Stimulated activated CD8-positive, alpha-beta memory T cell treated with anti-CD3 and anti-CD28 coated beads, Interleukin-4, amount 100 ng/mL, for 4 hours (primary cell): ENCODE data around the gene ALOX15B.
"Not testable (repeated sequence)": the region's sequence is repeated elsewhere in the genome, so short reads cannot be mapped to it uniquely, and the experiment has no call there.

Source experiments
- DNase-seq, 2 donors: peaks; one replicate each; pipeline ENCODE4 v3.0.0-alpha.2; 2020; ENCODE audit warnings: low read depth in 2 of 2, low spot score in 1 of 2

ALOX15B gene

DNA sequence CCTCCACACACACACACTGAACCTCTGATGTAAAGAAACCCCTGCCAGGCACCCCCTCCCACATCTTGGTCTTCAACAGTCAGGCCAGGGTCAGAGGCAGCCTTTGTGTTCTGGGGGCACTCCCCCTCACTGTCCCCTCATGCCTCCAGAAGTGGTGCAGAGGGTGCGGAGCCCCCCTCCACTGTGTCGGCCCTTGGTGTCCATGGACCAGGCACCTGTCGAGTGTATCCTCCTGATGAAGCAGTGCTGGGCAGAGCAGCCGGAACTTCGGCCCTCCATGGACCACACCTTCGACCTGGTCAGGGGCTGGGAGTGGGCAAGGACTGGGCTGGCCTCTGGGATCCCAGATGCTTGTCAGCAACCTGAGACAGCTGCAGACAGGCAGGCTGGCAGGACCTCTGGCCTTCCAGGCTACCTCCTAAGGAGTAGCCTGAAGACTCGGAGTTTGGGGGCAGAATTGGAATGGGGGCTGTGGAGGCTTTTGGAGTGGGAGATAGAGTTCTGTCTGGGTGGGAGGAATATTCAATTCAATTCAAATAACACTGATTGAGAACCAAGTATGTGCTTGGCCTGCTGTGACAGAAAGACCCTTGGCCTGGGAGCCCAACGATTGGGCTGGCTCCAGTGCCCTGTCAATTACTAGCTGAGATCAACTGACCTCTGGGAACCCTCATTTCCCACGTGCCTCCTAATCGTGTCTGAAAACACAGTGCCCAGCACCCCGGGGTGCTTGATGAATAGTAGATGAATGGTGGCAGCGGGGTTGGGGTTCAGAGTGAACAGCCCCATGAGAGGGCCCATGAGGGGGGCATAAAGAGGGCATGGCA lies 24.9 kb upstream of the ALOX15B start:
- DNase-seq: no peak

DNA sequence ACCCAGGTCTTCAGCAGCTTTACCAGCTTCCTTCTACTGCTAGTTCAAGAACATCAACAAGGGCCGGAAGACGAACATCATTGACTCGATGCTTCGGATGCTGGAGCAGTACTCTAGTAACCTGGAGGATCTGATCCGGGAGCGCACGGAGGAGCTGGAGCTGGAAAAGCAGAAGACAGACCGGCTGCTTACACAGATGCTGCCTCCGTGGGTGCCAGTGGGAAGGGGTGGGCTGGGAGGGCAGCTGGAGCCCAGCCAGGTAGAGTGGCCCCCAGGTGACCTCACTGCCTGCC lies 24.4 kb upstream of the ALOX15B start:
- DNase-seq: no peak

DNA sequence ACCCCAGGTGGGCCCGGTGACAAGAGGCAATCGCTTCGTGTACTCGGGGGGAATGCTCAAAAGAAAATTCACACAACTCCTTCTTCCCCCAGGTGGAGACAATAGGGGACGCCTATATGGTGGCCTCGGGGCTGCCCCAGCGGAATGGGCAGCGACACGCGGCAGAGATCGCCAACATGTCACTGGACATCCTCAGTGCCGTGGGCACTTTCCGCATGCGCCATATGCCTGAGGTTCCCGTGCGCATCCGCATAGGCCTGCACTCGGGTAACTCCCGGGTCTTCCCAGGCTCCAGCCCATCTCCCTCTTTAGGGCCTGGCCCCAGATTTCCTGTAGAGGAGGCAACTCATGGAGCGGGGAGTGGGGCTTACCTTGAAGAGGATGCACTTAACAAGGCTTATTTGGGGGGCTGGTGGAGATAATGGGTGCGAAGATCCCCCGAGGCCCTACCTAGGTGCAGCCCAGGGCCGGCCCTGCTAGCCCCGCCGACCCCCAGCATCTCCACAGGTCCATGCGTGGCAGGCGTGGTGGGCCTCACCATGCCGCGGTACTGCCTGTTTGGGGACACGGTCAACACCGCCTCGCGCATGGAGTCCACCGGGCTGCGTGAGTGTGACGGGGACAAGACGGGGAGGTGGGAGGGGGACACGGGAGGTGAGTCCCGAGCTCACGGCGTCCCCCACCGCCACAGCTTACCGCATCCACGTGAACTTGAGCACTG lies 23.5 kb upstream of the ALOX15B start:
- no peak for DNase-seq

DNA sequence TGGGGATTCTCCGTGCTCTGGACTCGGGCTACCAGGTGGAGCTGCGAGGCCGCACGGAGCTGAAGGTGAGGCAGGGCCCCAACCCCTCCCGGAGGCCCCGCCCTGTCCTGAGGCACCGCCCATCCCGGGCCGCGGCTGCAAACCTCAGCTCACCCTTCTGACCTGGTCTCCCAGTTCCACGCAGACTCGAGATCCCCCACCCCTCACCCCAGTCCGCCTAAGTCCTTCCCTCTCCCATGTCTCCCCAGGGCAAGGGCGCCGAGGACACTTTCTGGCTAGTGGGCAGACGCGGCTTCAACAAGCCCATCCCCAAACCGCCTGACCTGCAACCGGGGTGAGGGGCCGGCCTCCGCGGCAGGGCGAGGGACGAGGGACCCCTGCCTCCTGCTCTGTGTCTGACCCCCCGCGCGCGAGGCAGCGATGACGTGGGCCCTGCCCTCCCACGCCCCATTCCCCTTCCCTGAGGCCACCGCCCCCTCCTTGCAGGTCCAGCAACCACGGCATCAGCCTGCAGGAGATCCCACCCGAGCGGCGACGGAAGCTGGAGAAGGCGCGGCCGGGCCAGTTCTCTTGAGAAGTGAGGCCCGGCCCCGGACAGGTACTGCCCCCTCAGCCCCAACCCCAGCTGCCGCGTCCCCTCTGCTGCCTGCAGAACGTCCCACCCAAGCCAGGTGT lies 22.8 kb upstream of the ALOX15B start:
- no peak for DNase-seq

DNA sequence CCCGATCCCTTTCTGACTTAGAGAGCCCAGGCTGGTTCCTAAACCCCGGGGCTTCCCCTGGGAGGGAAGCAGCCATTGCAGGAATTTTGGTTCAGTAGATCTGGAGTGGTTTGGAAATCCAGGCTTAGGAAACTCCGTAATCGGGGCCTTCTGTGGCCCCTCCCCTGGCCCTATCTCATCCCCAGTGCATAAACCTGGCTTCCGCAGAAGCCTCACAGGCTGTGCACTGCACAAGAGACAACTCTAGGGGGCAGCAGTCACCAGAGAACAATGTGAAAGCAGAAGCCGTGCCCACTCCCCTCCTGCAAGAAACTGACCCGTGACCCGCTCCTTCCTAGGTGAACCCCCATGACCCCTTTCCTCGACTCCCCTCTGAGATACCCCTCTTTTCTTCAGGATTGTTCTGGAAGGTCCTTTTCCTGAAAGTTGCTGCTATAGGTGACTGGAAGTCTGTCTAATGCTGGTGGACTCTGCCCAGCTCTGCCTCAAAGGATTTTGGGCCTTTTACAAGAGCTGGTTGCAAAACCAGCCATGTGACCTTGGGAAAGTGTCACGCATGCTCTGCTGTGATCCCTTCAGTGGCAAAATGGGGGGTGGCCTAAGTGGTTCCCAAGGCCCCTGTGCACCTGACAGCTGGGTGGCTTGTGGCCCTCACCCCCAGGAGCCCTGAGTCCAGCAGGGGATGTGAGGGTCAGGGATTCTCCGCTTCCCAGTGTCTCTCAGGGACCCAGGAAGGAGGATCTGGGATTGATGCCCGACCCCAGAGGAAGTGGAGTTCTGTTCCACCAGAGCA lies 22.0 kb upstream of the ALOX15B start:
- peak in 1 of 2 donors; percentile 5 for DNase-seq

DNA sequence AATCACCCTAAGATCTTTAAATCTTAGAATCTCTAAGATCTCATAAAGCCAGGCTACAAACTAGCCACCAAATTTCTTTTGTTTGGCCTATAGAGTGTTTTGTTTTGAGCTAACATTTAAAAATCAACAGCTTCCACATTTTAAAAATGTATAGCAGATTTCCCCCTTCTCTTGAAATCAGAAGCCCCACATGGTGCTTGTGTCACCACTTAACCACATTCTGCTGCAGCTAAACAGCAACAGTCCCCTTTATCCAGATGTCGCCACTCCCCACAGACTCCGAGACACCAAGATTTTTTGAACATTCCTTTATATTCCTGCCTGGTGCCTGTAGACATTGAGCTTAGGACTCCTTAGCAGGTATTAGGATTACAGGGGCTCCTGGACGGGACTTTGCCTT lies 20.4 kb upstream of the ALOX15B start:
- DNase-seq: no peak

DNA sequence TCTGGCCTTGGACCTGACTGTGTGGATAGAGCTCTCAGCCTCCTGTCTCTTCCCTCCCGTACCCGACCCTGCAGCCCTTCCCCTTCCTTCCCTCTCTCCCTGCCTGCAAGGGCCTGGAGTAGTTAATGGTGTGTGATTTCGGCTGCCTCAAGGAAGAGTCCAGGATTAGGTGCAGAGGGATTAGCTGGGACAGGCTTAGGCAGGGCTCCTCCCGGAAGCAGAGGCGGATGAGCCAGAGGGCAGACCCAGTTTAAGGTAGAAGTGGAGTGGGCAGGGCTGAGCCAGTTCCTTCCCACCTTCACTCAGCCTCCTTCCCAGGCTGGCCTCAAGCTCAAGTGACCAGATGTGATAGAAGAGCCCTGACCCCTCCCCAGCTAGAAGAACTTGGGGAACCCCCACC lies 19.7 kb upstream of the ALOX15B start:
- no peak for DNase-seq

DNA sequence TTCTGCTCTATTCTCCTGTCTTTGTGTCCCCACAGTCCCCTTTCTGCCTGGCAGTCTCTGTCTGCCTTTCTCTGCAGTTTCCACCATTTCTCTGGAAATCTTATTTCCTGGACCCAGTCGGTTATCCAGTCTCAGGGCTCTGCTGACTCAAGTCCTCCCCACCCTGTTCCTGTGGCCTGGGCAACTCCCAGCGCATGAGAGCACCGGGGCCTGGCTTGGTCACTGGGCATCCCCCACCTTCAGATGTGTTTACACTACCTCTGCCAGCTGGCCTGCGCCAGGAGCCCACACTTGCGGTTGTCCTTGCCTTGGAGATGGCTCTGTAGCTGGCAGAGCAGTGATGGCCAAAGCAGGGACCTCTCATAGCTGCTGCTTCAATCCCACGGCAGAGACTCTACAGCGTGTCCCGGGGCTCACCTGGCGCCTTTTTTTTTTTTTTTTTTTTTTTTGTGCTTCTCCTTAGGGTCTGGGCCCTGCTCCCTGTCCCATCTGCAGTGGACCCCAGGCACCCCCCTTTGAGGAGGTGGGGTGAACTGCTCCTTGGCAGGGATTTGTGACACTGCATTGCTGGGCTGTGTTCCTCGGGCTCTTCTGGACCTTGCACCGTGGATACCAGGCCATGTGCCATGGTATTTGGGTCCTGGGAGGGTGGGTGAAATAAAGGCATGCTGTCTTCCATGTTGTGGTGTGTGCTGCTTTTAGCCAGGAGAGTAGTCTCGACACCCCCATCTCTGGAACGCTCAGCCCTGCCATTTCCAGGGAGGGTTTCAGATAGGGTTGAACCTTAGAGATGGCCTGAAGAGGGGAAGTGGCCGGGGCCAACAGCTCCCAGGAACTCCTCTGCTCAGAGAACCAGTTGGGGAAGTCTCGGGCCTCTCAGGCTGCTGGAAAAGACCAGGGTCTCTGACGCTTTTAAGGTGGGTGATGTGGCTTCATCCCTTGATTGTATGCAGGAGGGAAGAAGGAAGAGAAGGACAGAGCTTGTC lies 18.9 kb upstream of the ALOX15B start:
- DNase-seq: no peak

DNA sequence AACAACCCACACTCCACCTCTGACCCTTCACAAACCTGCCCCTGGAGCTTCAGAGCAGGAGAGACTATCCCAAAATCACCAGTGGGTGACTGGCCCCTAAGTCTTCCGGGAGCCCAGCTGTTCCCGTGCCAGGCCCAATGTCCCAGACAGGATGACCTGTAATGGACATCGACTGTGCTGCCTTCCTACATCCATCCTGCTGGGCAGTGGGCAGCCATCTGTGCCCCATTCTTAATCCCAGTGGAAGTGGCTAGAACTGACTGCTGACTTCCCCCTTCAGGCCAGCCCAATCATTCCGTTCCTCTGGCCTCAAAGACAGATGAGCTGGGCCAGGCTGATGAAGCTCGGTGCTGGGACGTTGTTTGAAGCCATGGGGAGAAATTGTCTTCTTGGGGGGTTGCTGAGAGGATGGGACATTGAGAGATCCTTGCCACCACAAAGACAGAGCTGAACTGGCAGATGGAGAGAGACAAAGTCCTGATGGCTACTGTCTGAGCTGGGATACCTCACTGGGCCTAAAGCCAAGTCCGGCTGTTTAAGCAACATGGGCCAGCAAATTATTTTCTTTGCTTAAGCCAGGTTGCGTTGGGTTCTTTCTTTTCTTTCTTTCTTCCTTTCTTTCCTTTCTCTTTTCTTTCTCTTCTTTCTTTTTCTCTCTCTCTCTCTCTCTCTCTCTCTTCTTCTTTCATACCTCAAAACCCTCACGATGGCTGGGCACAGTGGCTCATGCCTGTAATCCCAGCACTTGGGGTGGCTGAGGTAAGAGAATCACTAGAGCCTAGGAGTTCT lies 17.9 kb upstream of the ALOX15B start:
- no peak for DNase-seq

DNA sequence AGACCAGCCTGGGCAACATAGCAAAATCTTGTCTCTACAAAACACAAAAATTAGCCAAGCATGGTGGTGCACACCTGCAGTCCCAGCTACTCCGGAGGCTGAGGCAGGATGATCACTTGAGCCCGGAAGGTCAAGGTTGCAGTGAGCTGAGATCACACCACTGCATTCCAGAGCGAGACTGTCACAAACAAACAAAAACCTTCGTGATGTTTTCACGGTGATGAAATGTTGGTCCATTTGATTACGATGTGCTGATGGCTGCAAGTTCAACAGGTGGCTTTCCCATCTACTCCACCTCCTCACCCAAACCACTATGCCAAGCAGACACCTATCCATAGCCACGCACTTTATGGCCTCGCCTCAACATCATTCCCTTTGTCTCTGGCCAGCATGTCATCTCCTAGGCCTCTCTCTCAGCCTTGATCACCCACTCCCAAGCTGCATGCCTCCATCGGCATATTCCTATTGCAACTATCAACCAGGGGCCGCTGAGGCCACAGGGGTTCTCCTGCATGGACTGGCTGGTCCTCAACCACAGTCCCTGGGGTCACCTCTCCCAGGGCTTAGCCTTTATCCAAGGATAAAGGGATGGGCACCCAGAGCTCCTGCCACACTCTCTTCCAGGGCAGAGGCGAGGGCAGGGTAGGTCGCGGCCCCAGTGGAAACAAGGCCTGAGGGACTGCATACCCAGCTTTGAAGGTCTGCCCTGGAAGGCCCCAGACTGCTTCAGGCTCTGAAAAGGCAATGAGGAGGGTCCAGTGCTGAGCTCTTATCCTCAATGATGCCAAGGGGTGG lies 17.1 kb upstream of the ALOX15B start:
- no peak for DNase-seq

DNA sequence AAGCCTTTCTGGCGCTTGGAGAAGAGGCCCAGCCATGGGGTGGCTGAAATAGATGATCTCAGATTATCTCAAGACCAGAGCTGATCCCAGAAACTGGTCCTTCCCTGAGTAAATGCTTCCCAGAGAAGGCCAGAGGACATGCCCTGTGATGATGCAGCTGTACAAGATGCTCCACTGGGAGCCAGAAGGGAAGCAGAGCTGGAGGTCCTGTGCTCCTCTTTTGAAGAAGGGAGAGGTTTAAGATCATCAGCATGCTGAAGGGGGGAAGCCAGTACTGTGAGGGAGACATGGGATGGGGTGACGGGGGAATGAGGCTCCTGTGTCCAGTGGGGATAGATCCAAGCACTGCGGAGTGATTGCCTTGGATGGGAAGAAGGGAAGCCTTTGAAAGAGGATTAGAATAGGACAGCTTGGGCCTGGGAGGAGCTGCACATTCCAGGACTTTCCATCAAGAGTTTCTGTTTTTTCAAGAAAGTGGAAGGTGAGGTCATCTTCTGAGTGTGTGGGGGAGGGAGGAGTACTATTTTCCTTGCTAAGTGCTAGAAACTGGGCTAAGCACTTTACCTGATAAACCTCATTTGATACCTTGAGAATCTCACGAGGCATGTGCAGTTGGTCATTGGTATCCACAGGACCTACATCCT lies 16.4 kb upstream of the ALOX15B start:
- no peak for DNase-seq

DNA sequence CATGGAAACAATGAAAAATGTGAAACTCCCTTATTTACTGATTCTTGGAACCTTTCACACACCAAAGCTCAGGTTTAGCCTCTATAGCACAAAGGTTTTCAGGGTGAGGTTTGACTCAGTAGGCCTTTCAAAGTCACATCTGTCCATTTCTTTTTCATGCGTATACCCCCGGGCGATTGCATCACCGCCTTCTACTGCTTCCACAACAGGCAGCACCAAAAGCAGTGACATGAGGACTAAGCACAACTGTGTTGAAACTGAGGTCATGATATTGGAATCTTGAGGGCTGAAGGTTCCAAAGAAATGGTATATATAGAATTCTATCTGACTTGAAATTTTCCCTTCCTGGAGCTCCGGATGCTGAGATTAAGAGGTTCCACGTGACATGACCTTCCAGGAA lies 14.7 kb upstream of the ALOX15B start:
- DNase-seq: not testable (repeated sequence)

DNA sequence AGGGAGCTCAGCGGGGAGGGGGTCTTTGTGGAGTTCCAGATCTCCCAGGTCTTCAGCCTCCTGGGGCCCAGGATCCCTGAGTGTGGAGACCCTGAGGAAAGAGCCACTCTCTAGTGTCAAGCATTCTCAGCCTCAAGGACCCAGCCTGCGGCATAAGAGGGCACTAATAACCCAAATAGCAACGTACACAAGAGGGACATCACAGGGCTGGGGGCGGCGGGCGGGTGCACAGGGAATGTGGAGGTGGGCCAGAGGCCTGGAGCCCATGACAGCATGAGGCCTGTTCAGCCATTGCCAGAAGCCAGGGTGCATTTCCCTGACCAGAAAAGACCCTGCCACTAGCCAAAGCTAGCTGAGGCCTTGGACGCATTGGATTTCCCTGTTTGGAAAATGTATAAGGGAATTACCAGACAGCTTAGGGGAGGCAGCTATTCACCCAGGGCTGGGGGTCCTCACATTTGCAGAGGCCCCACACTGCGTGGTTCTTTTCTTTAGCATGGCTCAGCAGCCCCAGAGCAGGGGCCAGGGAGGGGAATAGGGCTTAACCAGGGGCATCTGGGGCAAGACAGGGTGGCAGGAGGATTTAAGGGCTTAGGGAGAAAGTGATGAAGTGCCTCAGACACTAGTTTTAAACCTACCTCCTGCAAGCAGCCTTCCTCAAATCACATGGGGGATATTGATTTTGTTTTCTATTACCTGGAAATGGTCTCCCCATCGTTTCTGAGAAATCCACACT lies 13.5 kb upstream of the ALOX15B start:
- no peak for DNase-seq

DNA sequence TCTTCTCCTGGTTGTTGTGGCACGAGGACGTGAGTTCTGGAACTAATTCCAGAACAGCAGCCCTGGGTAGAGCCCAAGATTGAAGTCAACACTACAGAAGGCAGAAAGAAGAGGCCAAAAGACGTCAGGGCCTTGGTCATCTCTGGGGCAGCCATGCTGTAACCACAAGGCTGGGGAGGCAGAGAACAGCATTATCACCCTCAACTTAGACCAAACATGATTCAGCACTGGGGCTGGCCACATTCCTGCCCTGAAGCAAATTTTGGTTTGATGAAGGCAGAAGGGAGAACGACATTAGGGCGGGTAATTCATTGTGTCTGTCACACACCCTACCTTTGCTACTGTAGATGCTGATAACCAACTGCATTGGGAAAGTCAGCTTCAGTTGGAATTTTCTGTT lies 9.7 kb upstream of the ALOX15B start:
- DNase-seq: no peak

DNA sequence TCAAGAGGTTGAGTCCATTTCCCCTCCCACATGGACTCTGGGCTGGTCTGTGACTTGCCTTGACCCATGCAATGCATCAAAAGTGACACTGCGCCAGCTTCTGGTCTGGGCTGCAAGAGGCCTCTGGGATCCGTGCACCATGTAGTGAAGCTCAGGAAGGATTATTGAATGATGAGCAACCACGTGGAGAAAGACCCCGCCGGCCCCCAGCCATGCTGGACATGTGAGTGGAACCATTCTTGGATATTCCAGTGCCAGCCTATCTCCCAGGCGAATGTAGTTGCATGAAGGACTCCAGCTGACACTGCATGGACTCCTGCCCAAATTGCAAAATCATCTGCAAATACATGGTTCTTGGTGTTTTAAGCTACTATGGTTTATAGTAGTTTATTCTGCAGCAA lies 7.6 kb upstream of the ALOX15B start:
- DNase-seq: no peak

DNA sequence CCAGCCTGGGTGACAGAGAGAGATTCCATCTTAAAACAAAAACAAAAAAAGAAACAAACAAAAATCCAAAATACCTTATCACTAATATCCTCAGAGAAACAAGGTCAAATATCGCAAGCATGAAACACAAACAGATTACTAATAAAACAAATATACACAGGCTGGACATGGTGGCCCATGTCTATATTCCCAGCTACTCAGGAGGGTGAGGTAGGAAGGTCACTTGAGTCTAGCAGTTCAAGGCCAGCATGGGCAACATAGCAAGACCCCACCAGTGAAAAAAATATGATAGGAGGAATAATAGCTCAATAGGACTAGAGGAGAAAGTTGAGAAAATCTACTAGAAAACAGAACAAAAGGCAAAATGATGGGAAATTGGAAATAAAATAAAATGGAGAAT lies 6.9 kb upstream of the ALOX15B start:
- DNase-seq: no peak

DNA sequence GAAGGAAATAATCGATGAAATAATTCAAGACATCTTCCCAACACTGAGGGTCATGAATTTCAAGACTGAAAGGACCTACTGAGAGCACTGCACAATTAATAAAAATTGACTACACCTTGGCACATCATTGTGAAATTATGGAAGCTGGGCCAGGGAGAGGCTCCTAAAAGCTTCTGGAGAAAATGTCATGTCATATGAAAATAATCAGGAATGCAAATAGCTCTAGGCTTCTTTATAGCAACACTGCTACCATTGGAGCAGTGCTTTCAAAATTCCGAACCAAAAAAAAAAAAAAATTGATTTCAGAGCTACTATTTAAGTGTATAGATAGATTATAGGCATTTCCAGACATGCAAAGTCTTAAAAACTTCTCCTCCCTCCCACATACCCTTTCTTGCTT lies 6.4 kb upstream of the ALOX15B start:
- no peak for DNase-seq
